Progenitor cell of endocrine pancreas (in vitro differentiated cells): ENCODE data around the gene GALR2. TPM values are rescaled to one million over a fixed set of nuclear protein-coding genes. Genes with fewer than 3 reads are reported as not detected.
A peak's percentile ranks its signal among the peaks of the same experiment; 100 is the strongest.

ENCODE experiments used
- DNase-seq: peaks from one replicate; pipeline ENCODE4 v3.0.0; 2021; ENCODE audit warnings: low spot score; ENCODE audit not compliant: unreplicated experiment
- H3K27ac Mint-ChIP-seq: 2 replicates; pipeline ENCODE4 v1.8.0; 2021; ENCODE audit warnings: mild to moderate bottlenecking, moderate library complexity, mixed read lengths
- H3K27me3 Mint-ChIP-seq: 2 replicates; pipeline ENCODE4 v1.8.0; 2021; ENCODE audit warnings: mixed read lengths
- H3K36me3 Mint-ChIP-seq: 2 replicates; pipeline ENCODE4 v1.8.0; 2022; ENCODE audit warnings: mixed read lengths; ENCODE audit not compliant: insufficient read depth
- H3K4me1 Mint-ChIP-seq: 2 replicates; pipeline ENCODE4 v1.8.0; 2021; ENCODE audit warnings: low read depth, mixed read lengths
- H3K4me3 Mint-ChIP-seq: 2 replicates; pipeline ENCODE4 v1.8.0; 2021; ENCODE audit warnings: low read depth, mild to moderate bottlenecking, moderate library complexity, mixed read lengths
- H3K9me3 Mint-ChIP-seq: 2 replicates; pipeline ENCODE4 v1.8.0; 2021; ENCODE audit warnings: low read depth, mixed read lengths
- CTCF ChIP-seq: fragments of 200-600 bp; sonication (generic); IDR thresholded peaks from one replicate; pipeline ENCODE4 v1.5.0; 2021; ENCODE audit warnings: antibody characterized with exemption, mild to moderate bottlenecking; ENCODE audit not compliant: unreplicated experiment
- total RNA-seq: library from RNA; stranded (reverse); gene quantifications from 2 replicates; pipeline ENCODE4 v1.2.1, GENCODE V29; 2021

GALR2 gene
- total RNA-seq, 1 donor from 2014 or later: 1.0 TPM

- Mint-ChIP-seq H3K4me1 (peaks cover 10% of the 10 kb centered on the region), H3K27me3 (no peaks in the 10 kb centered on the region), H3K4me3 (no peak overlapping the region), H3K36me3 (no peaks in the 10 kb centered on the region), H3K27ac (no peak overlapping the region), H3K9me3 (no peaks in the 10 kb centered on the region)
- TF ChIP-seq CTCF: no peak
- DNase-seq: no peak
Observed at GRCh38 chr17:76032073-76032779, 42.4 kb upstream of the GALR2 start.

GRCh38 chr17:76032780-76033108 lies 41.8 kb upstream of the GALR2 start:
- Mint-ChIP-seq H3K27me3 (no peaks in the 10 kb centered on the region), H3K4me3 (no peak overlapping the region), H3K4me1 (peaks cover 9% of the 10 kb centered on the region), H3K27ac (no peak overlapping the region), H3K9me3 (no peaks in the 10 kb centered on the region), H3K36me3 (no peaks in the 10 kb centered on the region)
- TF ChIP-seq CTCF: no peak
- DNase-seq: no peak

- no peak for TF ChIP-seq CTCF
- Mint-ChIP-seq H3K36me3 (no peaks in the 10 kb centered on the region), H3K9me3 (no peaks in the 10 kb centered on the region), H3K4me1 (peaks cover 9% of the 10 kb centered on the region), H3K4me3 (no peak overlapping the region), H3K27ac (no peak overlapping the region), H3K27me3 (no peaks in the 10 kb centered on the region)
- no peak for DNase-seq
Observed at GRCh38 chr17:76033139-76033538, 41.4 kb upstream of the GALR2 start.

GRCh38 chr17:76034428-76035350 lies 39.9 kb upstream of the GALR2 start:
- peaks cover 9% of the 10 kb centered on the region for H3K36me3 Mint-ChIP-seq
- no peak for DNase-seq
- H3K4me3 Mint-ChIP-seq: no peak overlapping the region
- TF ChIP-seq CTCF: no peak
- H3K27me3 Mint-ChIP-seq: no peaks in the 10 kb centered on the region
- H3K9me3 Mint-ChIP-seq: no peaks in the 10 kb centered on the region
- H3K27ac Mint-ChIP-seq: no peak overlapping the region
- H3K4me1 Mint-ChIP-seq: peaks cover 2% of the 10 kb centered on the region

- H3K27me3 Mint-ChIP-seq: no peaks in the 10 kb centered on the region
- no peak overlapping the region for H3K4me3 Mint-ChIP-seq
- peaks cover 17% of the 10 kb centered on the region for H3K36me3 Mint-ChIP-seq
- no peak for DNase-seq
- no peaks in the 10 kb centered on the region for H3K9me3 Mint-ChIP-seq
- no peaks in the 10 kb centered on the region for H3K4me1 Mint-ChIP-seq
- H3K27ac Mint-ChIP-seq: peak overlapping the region; percentile 11
- TF ChIP-seq CTCF: no peak
Observed at GRCh38 chr17:76036497-76037261, 37.9 kb upstream of the GALR2 start.
